ENCODE data around the gene EID1.
"Not testable (repeated sequence)": the region's sequence is repeated elsewhere in the genome, so short reads cannot be mapped to it uniquely, and the experiment has no call there.

EID1 gene, protein sequence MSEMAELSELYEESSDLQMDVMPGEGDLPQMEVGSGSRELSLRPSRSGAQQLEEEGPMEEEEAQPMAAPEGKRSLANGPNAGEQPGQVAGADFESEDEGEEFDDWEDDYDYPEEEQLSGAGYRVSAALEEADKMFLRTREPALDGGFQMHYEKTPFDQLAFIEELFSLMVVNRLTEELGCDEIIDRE

DNA sequence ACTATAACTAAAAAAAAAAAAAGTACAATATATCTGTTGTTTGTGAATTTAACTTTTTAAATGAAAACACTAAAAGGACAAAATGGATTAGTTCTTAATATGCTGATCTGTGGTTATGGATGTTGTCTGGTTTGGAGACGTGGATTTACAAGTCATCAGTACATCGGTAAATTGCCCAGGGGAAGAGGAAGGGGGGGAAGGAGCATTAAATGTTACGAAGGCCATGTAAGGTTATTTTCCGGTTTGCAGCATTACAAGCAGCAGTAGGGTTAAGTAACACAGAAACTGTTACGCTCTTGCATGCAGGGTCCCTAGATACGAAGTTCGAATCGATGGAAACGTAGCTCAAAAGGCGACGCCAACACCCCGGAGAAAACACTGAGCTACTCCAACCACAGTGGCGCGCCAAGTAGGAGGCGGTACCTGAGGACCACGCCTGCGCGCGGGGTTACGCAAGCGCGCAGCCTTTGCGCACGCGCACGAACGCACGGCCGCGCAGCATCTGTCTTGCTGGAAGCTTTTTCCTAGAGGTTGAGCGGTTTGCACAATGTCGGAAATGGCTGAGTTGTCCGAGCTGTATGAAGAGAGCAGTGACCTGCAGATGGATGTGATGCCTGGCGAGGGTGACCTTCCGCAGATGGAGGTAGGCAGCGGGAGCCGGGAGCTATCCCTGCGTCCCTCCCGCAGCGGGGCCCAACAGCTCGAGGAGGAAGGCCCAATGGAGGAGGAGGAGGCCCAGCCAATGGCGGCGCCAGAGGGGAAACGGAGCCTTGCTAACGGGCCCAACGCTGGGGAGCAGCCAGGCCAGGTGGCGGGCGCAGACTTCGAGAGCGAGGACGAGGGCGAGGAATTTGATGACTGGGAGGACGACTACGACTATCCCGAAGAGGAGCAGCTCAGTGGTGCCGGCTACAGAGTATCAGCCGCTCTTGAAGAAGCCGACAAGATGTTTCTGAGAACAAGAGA is at the start of gene EID1:
Gene EID1, plus strand, starts transcription at position 505 of the 966 bp plus-strand sequence. Its CDS starts 43 bp downstream, at position 548.
- DNase-seq (ENCODE audit: low read depth in 3 of 3): peak; percentile 81 to 92 (median 88)

DNA sequence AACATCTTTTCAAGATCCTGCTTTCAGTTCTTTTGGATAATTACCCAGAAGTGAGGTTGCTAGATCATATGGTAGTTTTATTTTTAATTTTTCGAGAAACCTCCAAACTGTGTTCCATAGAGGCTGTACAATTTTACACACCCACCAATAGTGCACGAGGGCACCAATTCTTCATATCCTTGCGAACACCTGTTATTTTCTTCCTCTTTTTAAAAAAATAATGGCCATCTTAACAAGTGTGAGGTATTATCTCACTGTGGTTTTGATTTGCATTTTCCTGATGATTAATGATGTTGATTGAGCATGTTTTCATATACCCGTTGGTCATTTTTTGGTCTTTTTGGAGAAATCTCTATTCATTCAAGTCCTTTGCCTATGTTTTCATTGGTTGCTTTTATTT is 49.5 kb upstream of the EID1 start:
- no peak for DNase-seq (ENCODE audit: low read depth in 3 of 3)

DNA sequence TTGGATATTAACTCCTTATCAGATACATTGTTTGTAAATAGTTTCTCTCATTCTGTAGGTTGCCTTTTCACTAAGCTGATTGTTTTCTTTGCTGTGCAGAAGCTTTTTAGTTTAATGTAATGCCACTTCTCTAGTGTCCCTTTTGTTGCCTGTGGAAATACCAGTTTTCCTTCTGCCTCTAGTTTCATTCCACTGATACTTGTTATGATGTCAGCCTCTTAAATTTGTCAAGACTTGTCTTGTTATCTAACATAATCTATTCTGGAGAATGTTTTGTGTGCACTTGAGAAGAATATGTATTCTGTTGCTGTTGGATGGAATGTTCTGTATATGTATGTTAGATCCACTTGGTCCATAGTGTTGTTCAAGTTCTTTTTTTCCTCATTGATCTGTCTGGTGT is 49.0 kb upstream of the EID1 start:
- no peak for DNase-seq (ENCODE audit: low read depth in 3 of 3)

DNA sequence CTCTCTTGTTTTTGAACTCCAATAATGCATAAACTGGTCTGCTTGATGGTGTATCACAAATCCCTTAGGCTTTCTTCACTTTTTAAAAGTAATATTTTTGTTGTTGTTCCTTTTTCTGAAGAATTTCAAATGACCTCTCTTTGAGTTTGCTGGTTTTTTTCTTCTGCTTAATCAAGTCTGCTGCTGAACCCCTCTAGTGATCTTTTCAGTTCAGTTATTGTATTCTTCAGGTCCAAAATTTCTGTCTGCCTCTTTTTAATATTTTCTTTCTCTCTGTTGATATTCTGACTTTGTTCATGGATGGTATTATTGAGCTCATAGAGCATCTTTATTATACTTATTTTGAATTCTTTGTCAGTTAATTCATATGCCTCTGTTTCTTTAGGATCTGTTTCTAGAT is 45.3 kb upstream of the EID1 start:
- no peak for DNase-seq (ENCODE audit: low read depth in 3 of 3)

DNA sequence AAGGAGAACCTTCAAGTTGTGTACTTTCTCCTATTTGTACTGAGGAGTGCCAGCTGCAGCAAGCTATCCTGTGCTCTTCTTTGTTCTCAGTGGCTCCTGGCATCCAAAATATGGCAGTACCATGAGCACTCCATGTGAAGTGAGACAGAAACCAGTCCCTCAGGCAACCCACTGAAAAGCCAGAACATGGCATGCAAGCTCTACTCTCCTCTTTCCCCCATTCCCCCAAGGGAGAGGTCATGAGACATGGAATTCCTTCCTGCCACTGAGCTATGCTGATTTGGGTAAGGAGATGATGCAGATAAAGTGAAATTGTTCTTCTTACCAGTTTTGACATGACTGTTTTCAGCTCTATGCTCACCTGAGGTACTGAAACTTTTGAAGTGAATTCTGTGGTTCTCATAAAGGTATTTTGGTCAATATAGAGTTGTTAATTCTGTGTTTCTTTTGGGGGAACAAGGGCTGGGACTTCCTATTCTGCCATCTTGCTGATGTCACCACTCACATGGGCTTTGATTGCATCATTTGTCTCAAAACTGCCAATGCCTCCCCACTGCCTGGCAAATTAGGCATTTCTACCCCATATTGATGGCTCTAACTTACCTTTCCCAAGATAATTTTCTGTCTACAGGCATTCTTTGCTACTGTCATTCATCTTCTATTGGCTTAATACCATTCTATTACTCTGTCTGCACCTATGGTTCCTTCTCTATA is 44.3 kb upstream of the EID1 start:
- no peak for DNase-seq (ENCODE audit: low read depth in 3 of 3)

DNA sequence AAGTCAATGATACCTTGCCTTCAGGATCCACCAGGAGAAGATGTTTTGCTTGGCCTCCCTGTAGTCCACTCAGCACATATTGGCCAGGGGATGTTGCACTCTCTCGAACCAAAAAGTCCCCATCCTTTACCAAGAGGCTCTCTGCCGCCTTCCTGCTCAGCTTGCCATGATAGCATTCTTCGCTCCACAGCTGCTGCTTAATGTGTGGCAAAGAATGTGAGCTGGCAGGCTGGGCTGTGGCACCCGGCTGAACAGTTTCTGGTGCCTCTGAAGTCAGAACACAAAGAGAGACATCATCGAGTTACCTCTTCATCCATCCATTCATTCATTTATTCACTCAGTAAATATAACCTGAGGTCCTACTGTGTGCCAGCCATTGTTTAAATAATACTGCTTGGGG is 43.2 kb upstream of the EID1 start:
- no peak for DNase-seq (ENCODE audit: low read depth in 3 of 3)

DNA sequence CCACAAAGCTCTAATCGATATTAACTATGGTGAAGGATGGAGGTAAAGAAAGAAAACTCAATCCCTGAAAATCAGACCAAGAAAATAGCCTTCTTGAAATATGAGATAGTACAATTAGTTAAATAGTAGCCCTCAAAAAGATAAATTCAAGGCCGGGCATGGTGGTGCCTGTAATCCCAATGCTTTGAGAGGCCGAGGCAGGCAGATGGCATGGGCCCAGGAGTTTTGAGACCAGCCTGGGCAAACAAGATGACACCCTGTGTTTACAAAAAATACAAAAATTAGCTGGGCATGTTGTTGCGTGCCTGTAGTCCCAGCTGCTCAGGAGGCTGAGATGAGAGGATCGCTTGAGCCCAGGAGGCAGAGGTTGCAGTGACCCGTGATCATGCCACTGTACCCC is 35.4 kb upstream of the EID1 start:
- no peak for DNase-seq (ENCODE audit: low read depth in 3 of 3)

DNA sequence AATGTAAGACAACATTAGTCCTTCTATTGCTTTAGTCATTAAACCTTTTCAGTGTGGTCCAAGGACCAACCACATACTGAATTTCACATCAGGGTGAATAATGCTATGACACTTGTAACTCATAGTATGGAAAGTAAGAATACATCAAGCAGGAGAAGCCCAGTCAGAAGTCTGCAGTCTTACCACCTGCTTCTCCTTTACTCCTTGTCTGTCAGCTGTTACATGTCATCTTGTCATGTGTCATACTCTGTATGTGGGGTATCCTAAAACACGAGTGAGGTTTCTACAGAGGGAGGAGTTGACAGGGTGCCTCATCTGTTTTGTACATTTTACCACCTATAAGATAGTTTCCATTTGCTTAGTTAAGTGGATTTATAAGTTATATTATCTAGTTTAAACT is 32.8 kb upstream of the EID1 start:
- no peak for DNase-seq (ENCODE audit: low read depth in 3 of 3)

DNA sequence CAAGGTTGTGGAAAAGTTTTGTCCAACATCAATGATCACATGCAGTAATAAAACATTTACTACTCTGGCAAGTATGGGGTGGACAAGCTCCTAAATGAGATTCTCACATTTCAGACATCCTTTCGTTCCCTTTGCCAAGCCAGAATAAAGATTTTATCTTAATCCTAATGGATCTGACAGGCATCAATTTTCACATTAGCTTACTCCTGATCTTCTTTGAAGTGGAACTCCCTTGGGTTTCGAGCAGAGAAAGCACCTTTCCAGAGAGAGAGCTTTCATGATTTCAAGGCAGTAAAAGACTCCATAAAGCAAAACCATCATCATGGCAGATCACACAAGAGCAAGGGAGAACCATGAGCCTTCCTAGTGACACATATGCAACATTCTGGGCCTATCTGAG is 27.3 kb upstream of the EID1 start:
- no peak for DNase-seq (ENCODE audit: low read depth in 3 of 3)

DNA sequence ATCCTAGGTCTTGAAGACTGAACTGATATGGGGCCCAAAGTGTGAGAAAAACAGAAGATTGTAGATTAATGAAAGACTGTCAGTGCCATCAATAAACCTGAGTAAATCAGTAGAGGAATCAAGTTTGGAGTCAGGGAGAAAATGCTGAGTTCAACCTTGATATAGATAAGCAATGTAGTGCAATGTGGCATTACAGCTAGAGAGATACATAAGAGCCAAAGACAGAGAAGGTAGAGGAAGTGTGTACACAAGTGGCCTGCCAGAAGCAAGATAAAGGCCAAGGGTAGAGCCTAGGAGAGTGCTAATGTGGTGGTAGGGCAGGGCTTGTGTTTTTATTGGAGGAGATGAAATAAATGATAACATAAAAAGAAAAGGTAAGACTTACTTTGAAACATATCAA is 26.0 kb upstream of the EID1 start:
- DNase-seq (ENCODE audit: low read depth in 3 of 3): no peak

DNA sequence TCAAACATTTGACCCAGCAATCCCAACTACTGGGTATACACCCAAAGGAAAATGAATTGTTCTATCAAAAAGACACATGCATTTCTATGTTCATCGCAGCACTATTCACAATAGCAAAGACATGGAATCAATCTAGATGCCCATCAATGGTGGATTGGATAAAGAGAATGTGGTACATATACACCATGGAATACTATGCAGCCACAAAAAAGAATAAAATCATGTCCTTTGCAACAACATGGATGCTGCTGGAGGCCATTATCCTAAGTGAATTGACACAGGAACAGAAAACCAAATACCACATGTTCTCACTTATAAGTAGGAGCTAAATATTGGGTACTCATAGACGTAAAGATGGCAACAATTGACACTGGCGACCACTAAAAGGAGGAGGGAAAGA is 23.5 kb upstream of the EID1 start:
- not testable (repeated sequence) for DNase-seq (ENCODE audit: low read depth in 3 of 3)

DNA sequence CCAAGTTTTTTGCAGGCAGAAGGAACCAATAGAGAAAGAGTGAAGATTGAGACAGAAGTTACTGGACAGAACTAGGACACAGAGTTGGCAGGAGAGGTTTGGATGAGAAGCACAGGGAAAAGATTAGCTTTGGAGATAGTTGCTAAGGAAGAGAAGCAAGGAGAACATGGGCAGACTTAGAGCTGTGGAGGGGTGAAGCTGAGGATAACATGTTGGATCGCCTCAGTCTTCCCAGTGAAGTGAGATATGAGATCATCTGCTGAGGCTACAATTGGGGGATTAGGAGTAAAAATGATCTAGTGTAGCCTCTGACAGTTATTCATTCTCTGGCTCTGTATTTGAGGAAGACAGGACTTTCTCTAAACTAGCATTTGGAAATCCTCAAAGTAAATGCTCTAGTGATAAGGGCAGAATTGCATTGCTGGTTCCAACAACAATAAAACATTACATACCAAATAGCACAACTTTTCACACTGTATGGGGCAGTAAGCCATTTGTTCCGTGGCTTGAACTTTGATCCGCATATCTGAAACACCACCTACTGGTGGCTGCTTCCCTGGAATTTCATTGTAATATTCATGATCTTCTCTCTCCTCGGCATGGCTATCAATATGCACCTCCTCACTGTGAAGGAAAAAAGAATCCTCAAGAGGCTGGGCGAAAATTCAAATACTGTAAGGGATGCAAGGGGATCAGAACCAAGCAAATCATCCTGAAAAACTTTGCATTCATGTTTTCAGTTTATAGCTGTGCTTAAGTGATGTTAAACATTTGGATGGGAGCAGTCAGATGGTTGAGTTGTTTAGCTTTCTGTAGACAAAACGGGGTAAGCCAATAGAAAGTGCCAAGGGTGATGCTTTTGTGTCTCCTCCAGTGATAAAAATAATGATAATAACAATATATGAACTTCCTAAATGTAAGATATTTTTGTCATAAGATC is 22.2 kb upstream of the EID1 start:
- DNase-seq (ENCODE audit: low read depth in 3 of 3): no peak

DNA sequence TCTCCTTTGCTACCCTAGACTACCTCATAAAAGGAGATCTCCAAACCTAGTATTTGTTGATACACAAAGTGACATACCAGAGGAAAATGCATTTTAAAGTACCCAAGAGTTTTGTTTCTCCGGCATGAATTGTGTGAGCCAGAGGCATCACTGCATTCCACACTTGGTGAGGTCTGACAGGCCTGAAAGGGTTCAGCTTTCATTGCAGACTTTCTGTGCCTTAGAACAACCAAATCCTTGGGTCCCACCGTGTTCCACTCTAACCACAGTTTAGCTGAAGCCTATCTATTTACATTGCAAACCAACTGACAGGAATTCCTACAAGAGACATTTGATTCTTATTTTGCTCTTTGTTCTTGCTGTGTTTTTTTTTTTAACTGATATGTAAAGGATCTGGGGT is 21.0 kb upstream of the EID1 start:
- DNase-seq (ENCODE audit: low read depth in 3 of 3): no peak

DNA sequence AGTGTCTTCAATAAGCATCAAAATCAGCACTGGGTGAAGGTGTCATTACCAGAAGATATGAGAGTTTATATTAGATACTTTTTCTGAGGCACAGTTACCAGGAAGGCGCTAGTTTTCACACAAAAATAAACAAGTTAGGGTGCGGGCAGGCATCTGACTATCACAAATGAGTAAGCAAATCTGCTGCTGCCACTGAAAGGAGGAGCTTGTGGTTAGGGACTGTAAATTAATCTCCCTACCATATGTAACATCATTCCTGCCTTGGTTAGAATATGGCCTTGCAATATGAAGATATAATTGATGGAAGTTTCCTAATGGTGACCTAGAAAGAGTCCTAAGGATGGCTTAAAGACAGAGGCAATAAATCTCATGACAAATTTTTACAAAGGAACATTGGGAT is 19.5 kb upstream of the EID1 start:
- no peak for DNase-seq (ENCODE audit: low read depth in 3 of 3)

DNA sequence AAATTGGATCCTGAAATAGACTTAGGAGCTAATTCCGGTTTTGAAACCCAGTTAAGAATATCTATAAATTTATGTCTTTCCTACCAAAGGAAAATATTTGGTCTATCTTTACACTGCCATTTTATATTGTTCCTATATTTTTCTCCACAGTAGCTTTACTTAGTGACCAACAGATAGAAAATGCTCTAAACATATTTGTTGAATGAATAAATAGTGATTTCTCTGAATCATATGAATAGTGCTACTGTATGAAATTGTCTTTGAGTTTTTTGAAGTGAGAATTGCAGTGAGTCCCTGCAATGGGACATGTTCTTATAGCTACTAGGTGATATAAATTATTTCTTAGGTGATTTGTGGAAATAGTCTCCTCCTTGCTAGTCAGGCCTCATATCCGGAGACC is 18.5 kb upstream of the EID1 start:
- DNase-seq (ENCODE audit: low read depth in 3 of 3): no peak

DNA sequence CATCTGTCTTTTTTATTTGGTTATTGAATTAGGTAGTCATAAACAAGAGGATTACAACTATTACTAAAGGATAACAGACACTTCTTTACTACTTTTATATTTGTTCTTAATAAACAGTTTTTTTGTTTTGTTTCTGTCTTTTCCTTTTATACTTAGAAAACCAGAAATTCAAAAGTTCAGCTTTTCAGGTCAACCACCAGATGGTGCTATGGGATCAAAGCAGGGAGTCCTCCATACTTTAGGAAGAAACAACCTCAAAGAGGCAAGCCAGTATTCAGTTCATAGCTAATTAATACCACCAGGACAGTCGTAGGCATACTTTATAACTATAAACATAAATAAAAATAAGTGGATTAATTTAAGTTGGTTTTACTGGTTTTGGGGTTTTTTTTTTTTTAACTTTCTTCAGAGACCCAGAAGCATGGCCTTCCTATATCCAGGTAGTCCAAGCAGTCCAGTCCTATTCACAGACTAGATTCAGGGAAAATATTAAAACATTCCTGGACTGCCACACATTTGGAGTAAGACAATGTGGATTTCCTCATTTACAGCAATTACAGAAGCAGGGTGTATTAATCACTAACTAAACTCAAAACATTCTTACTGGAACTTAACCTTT is 16.0 kb upstream of the EID1 start:
- peak in 2 of 3 experiments; percentile 3 to 29 for DNase-seq (ENCODE audit: low read depth in 3 of 3)

DNA sequence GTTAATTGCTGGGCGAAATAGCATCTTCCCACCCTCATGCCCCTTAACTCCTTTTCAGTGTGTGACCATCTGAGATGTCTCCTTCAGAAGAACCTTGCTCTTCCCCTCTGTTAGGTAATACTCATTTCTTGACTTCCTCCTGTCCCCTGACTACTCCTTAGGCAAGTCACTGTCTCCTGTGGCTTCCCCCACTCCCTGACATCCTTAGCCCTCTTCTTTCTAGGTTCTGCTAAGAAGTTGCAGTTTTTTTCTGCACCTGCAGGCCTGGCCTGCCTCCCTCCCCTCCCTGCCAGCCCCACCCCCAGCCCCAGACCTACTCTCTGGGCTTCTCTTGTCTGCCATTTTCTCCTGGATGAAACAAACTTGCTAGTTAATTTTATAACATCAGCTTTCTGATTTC is 15.2 kb upstream of the EID1 start:
- no peak for DNase-seq (ENCODE audit: low read depth in 3 of 3)

DNA sequence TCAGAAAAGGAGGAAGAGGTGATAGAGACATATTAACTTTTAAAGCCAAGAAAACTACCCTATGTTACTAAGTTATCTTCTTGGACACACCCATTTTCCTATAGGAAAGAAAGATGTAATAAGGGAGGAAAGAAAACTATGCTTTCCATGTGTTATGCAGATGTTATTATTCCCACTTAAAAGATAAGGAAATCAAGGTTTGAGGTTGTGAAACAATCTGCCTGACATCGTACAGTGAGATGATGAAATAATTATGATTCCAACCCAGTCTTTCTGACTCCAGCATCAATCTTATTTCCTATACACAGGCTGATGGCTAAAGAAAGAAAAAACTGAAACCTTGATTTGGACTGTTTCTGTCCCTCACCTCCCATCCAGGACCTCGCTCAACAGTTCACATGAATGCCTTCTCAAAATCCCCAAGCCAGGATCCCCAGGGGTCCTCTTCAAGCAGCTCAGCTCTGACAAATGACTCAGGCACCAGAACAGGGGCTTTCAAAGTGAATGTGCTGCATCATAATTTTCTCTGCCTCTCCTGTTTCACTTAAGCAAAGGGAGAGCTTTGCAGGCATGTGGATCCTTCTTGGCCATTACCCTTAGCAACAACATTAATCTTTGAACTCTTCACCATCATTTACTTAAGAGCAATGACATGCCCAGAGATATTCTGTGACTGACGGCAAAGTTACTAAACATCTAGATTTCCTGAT is 12.4 kb upstream of the EID1 start:
- DNase-seq (ENCODE audit: low read depth in 3 of 3): no peak

DNA sequence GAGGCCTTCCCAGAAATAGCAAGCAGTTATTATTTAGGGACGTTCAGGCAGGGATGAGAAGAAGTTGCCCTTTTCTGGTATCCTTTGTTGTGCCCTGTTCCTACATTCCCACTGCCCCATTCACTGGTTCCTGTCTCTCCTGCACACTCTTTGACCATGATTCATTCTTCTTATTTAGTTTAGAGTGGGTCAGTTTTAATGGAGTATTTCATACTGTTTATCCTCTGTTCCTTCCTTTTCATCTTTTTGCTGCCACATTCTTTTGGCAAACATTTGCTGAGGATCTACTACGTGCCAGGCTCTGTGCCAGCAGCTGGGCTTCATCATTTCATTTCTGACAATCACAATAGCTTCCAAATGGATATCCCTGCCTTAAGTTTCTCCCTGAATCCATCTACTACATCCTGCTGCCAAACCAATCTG is 11.8 kb upstream of the EID1 start:
- no peak for DNase-seq (ENCODE audit: low read depth in 3 of 3)

DNA sequence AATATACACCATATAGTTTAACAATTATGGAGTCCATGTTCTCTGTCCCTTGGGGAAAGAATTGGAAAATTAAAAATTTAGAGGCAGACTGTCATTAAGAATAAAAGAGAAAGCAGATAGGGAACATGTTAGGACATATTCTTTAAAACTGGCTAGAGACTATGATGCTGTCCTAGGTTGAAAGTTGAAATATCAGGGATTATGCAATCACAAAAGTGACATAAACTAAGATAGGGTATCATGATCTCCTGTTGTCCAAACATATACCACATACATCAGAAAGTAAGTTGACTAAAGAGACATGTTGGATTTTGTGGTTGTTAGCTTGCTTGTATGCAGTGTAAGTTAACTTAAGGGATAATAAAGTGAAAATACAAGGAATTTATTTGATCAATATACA is 9.9 kb upstream of the EID1 start:
- no peak for DNase-seq (ENCODE audit: low read depth in 3 of 3)

All from stimulated activated CD4-positive, alpha-beta T cell treated with anti-CD3 and anti-CD28 coated beads, TNF-alpha, amount 100 ng/mL, for 24 hours (primary cell).